GM23338 (cell line): ENCODE data around the gene PCDHGA1. TPM values are rescaled to one million over a fixed set of nuclear protein-coding genes. Genes with fewer than 3 reads are reported as not detected.

ENCODE experiments used
- ATAC-seq: fragments of 200-7000 bp; cut with Tn5 transposase; 3 replicates; pipeline ENCODE4 v1.9.1; 2020
- DNase-seq: peaks from one replicate; pipeline ENCODE4 v3.0.0-alpha.2; 2015; ENCODE audit warnings: low spot score
- H2AFZ ChIP-seq: fragments of 200-600 bp; sonication (generic); 2 replicates; pipeline ENCODE4 v1.8.0; 2016; ENCODE audit warnings: antibody characterized with exemption, mild to moderate bottlenecking, moderate library complexity
- H3F3A ChIP-seq: fragments of 200-600 bp; sonication (generic); replicated peaks from 2 replicates; pipeline ENCODE4 v1.8.0; 2017; ENCODE audit warnings: antibody characterized with exemption, mixed run types, low read depth
- H3K27ac ChIP-seq: fragments of 200-600 bp; sonication (generic); 2 replicates; pipeline ENCODE4 v1.6.1; 2016; ENCODE audit warnings: low read depth
- H3K27me3 ChIP-seq: fragments of 200-600 bp; sonication (generic); 2 replicates; pipeline ENCODE4 v1.8.0; 2016; ENCODE audit warnings: mild to moderate bottlenecking, mixed run types, moderate library complexity; ENCODE audit not compliant: insufficient read depth
- H3K36me3 ChIP-seq: fragments of 200-600 bp; sonication (generic); 2 replicates; pipeline ENCODE4 v1.8.0; 2016; ENCODE audit warnings: mild to moderate bottlenecking; ENCODE audit not compliant: insufficient read depth
- H3K4me1 ChIP-seq: fragments of 200-600 bp; sonication (generic); 2 replicates; pipeline ENCODE4 v1.8.0; 2016; ENCODE audit warnings: mild to moderate bottlenecking, moderate library complexity; ENCODE audit not compliant: insufficient read depth
- H3K4me2 ChIP-seq: fragments of 200-600 bp; sonication (generic); 2 replicates; pipeline ENCODE4 v1.7.1; 2017; ENCODE audit warnings: mixed run types
- H3K4me3 ChIP-seq: fragments of 200-600 bp; sonication (generic); 2 replicates; pipeline ENCODE4 v1.6.1; 2016; ENCODE audit warnings: mixed run types
- H3K79me2 ChIP-seq: fragments of 200-600 bp; sonication (generic); replicated peaks from 2 replicates; pipeline ENCODE4 v1.8.0; 2017; ENCODE audit warnings: mild to moderate bottlenecking; ENCODE audit not compliant: insufficient read depth
- H3K9me2 ChIP-seq: fragments of 200-600 bp; sonication (generic); 2 replicates; pipeline ENCODE4 v1.8.0; 2017; ENCODE audit not compliant: insufficient read depth
- H4K20me1 ChIP-seq: fragments of 200-600 bp; sonication (generic); replicated peaks from 2 replicates; pipeline ENCODE4 v1.8.0; 2017; ENCODE audit warnings: mild to moderate bottlenecking; ENCODE audit not compliant: insufficient read depth
- H3K27ac Mint-ChIP-seq: 2 replicates; pipeline ENCODE4 v1.8.0; 2020; ENCODE audit warnings: inconsistent platforms, mild to moderate bottlenecking, moderate library complexity, mixed read lengths
- H3K27me3 Mint-ChIP-seq: 3 replicates; pipeline ENCODE4 v1.8.0; 2022; ENCODE audit warnings: low read depth, mild to moderate bottlenecking, moderate library complexity, mixed read lengths, inconsistent platforms; ENCODE audit not compliant: insufficient read depth, poor library complexity
- H3K36me3 Mint-ChIP-seq: 3 replicates; pipeline ENCODE4 v1.8.0; 2021; ENCODE audit warnings: low read depth, mild to moderate bottlenecking, inconsistent platforms, moderate library complexity, mixed read lengths
- H3K4me1 Mint-ChIP-seq: 3 replicates; pipeline ENCODE4 v1.8.0; 2020; ENCODE audit warnings: mild to moderate bottlenecking, inconsistent platforms, mixed read lengths
- H3K4me3 Mint-ChIP-seq: 3 replicates; pipeline ENCODE4 v1.8.0; 2021; ENCODE audit warnings: moderate library complexity, mild to moderate bottlenecking, inconsistent platforms, mixed read lengths
- H3K9me3 Mint-ChIP-seq: 3 replicates; pipeline ENCODE4 v1.8.0; 2020; ENCODE audit warnings: moderate library complexity, mild to moderate bottlenecking, inconsistent platforms, mixed read lengths
- CREB1 ChIP-seq: fragments of 250-450 bp; sonication (Bioruptor Pico); IDR thresholded peaks from 2 replicates; pipeline ENCODE4 v1.5.0; 2020; ENCODE audit warnings: low read depth, mild to moderate bottlenecking, moderate library complexity
- CTCF ChIP-seq, 2 experiments: fragments of 200-600 bp in 1 of 2; sonication (generic) in 1 of 2; conservative IDR thresholded peaks; 2 replicates each; pipeline versions ENCODE4 v1.5.1 to v1.6.1; 2016 to 2017; ENCODE audit warnings: antibody characterized with exemption in 2 of 2, low read depth in 2 of 2, mild to moderate bottlenecking in 2 of 2, moderate library complexity in 1 of 2
- EZH2phosphoT487 ChIP-seq: fragments of 200-600 bp; sonication (generic); IDR thresholded peaks from one replicate; pipeline ENCODE4 v1.8.1; 2018; ENCODE audit warnings: antibody characterized with exemption; ENCODE audit not compliant: unreplicated experiment
- JUNB ChIP-seq: IDR thresholded peaks from one replicate; pipeline ENCODE4 v1.6.1; 2016; ENCODE audit warnings: antibody characterized with exemption; ENCODE audit not compliant: unreplicated experiment
- NANOG ChIP-seq: IDR thresholded peaks from 2 replicates; pipeline ENCODE4 v1.6.1; 2016; ENCODE audit warnings: antibody characterized with exemption, borderline replicate concordance
- POLR2AphosphoS5 ChIP-seq: IDR thresholded peaks from 2 replicates; pipeline ENCODE4 v1.6.1; 2016; ENCODE audit warnings: antibody characterized with exemption, low read depth
- STAT1 ChIP-seq: IDR thresholded peaks from one replicate; pipeline ENCODE4 v1.6.1; 2016; ENCODE audit warnings: antibody characterized with exemption; ENCODE audit not compliant: unreplicated experiment
- polyA plus RNA-seq: library from polyadenylated mRNA; unstranded; fragments of >200 nt; fragmentation: Nextera tagmentation; extraction: Ambion mirVana; gene quantifications from 2 replicates; pipeline ENCODE4 v1.2.1, GENCODE V29; 2016
- total RNA-seq: library from RNA; depleted of rRNA; stranded (reverse); fragments of >200 nt; shearing (Covaris generic); gene quantifications from 2 replicates; pipeline ENCODE4 v1.2.3, GENCODE V29; 2014
- TF ChIP-seq, protein P1 (sequence below): fragments of 250-450 bp; sonication (Bioruptor Pico); IDR thresholded peaks from 2 replicates; pipeline ENCODE4 v1.5.0; 2020; ENCODE audit warnings: mild to moderate bottlenecking, moderate library complexity

Gene PCDHGA1
- total and polyA plus RNA-seq, 2 experiments from 2014 or later: 0.39 to 1.7 TPM

DNA sequence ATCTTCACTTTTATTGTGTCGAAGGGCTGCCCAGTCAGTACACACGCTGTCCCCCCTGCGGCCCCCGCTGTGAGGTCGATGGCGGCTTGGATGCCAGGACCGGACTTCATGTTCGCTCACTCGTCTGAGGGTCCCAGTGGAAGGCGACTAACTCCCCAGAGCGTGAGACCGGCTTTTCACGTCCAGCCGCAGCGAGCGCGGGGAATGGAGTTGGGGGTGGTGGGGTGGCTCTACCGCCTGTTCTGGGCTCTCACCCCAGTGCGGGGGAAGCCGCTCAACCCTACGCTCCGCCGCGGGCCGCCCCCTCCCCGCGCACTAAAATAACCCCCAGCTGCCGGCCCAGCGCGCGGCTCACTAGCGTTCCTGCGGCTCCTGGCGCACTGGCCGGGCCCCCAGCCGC is 26.6 kb upstream of the PCDHGA1 start, which contains the start of gene SLC25A2 (continued):
- TF ChIP-seq, protein P1, sequence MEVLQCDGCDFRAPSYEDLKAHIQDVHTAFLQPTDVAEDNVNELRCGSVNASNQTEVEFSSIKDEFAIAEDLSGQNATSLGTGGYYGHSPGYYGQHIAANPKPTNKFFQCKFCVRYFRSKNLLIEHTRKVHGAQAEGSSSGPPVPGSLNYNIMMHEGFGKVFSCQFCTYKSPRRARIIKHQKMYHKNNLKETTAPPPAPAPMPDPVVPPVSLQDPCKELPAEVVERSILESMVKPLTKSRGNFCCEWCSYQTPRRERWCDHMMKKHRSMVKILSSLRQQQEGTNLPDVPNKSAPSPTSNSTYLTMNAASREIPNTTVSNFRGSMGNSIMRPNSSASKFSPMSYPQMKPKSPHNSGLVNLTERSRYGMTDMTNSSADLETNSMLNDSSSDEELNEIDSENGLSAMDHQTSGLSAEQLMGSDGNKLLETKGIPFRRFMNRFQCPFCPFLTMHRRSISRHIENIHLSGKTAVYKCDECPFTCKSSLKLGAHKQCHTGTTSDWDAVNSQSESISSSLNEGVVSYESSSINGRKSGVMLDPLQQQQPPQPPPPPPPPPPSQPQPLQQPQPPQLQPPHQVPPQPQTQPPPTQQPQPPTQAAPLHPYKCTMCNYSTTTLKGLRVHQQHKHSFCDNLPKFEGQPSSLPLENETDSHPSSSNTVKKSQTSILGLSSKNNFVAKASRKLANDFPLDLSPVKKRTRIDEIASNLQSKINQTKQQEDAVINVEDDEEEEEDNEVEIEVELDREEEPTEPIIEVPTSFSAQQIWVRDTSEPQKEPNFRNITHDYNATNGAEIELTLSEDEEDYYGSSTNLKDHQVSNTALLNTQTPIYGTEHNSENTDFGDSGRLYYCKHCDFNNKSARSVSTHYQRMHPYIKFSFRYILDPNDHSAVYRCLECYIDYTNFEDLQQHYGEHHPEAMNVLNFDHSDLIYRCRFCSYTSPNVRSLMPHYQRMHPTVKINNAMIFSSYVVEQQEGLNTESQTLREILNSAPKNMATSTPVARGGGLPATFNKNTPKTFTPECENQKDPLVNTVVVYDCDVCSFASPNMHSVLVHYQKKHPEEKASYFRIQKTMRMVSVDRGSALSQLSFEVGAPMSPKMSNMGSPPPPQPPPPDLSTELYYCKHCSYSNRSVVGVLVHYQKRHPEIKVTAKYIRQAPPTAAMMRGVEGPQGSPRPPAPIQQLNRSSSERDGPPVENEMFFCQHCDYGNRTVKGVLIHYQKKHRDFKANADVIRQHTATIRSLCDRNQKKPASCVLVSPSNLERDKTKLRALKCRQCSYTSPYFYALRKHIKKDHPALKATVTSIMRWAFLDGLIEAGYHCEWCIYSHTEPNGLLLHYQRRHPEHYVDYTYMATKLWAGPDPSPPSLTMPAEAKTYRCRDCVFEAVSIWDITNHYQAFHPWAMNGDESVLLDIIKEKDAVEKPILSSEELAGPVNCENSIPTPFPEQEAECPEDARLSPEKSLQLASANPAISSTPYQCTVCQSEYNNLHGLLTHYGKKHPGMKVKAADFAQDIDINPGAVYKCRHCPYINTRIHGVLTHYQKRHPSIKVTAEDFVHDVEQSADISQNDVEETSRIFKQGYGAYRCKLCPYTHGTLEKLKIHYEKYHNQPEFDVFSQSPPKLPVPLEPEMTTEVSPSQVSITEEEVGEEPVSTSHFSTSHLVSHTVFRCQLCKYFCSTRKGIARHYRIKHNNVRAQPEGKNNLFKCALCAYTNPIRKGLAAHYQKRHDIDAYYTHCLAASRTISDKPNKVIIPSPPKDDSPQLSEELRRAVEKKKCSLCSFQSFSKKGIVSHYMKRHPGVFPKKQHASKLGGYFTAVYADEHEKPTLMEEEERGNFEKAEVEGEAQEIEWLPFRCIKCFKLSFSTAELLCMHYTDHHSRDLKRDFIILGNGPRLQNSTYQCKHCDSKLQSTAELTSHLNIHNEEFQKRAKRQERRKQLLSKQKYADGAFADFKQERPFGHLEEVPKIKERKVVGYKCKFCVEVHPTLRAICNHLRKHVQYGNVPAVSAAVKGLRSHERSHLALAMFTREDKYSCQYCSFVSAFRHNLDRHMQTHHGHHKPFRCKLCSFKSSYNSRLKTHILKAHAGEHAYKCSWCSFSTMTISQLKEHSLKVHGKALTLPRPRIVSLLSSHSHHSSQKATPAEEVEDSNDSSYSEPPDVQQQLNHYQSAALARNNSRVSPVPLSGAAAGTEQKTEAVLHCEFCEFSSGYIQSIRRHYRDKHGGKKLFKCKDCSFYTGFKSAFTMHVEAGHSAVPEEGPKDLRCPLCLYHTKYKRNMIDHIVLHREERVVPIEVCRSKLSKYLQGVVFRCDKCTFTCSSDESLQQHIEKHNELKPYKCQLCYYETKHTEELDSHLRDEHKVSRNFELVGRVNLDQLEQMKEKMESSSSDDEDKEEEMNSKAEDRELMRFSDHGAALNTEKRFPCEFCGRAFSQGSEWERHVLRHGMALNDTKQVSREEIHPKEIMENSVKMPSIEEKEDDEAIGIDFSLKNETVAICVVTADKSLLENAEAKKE (CRISPR knock-in tag): no peak
- TF ChIP-seq JUNB (no peak), STAT1 (no peak), CREB1 (CRISPR knock-in tag) (no peak), NANOG (no peak), POLR2AphosphoS5 (no peak), EZH2phosphoT487 (no peak)

- no peaks in the 10 kb centered on the region for H3K9me2 ChIP-seq
- H3K27me3 Mint-ChIP-seq: peaks cover 7% of the 10 kb centered on the region
- no peaks in the 10 kb centered on the region for H3K4me1 ChIP-seq
- no peaks in the 10 kb centered on the region for H3K4me1 Mint-ChIP-seq
- H3F3A ChIP-seq: no peaks in the 10 kb centered on the region
- no peaks in the 10 kb centered on the region for H3K27me3 ChIP-seq
- H3K4me3 Mint-ChIP-seq: no peak overlapping the region
- H3K79me2 ChIP-seq: no peaks in the 10 kb centered on the region
- peaks cover 16% of the 10 kb centered on the region; the same call in 2 of the 3 replicates for H3K36me3 Mint-ChIP-seq
- no peak for DNase-seq
- no peak overlapping the region for H3K4me3 ChIP-seq
- ATAC-seq: no peak
- peaks cover 38% of the 10 kb centered on the region for H3K9me3 Mint-ChIP-seq
- no peak overlapping the region for H3K27ac Mint-ChIP-seq
- no peak overlapping the region for H3K27ac ChIP-seq
- H3K4me2 ChIP-seq: no peak overlapping the region
- H3K36me3 ChIP-seq: no peaks in the 10 kb centered on the region
- H4K20me1 ChIP-seq: 0 out of 2 replicates have a peak, but pooled peaks cover 6% of the 10 kb centered on the region
- no peak for TF ChIP-seq JUNB
- no peak for TF ChIP-seq CTCF (conservative IDR thresholded peaks at IDR 0.05; ENCODE audit: low read depth in 2 of 2)
- no peak for TF ChIP-seq CREB1 (CRISPR knock-in tag)
- TF ChIP-seq, protein P1 (CRISPR knock-in tag): no peak
- H2AFZ ChIP-seq: no peak overlapping the region
Measured at GRCh38 chr5:141306630-141307029, 23.7 kb upstream of the PCDHGA1 start.
